Measurements from ENCODE around the gene PCBP2.

DNA sequence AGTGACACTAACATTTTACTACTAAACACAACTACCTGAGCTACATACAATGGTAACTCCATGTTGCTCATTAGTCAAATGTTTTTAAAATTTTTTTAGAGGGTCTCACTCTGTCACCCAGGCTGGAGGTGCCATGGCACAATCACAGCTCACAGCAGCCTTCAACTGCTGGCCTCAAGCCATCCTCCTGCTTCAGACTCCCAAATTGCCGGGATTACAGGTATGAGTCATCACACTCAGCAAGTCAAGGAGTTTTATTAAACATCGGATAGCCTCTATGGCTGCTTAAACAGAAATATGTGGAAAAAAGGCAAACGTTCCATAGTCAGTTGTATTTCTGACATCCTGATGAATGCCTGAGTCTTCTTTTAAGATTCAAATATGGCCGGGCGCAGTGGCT is 66.5 kb downstream of the PCBP2 start:
- TF ChIP-seq POLR2A (IDR thresholded peaks at IDR 0.05) (no peak), CTCF (IDR thresholded peaks at IDR 0.05) (no peak)
